GM12878 (cell line): ENCODE results near the gene CBX8. TPM values are rescaled to one million over a fixed set of nuclear protein-coding genes. Genes with fewer than 3 reads are reported as not detected.

ENCODE experiments used
- ASH2L ChIP-seq: fragments of 300-600, 200-600 bp; sonication (generic); IDR thresholded peaks from 2 replicates; pipeline ENCODE4 v1.6.1; 2017; ENCODE audit warnings: low read depth, mild to moderate bottlenecking, borderline replicate concordance
- CBX3 ChIP-seq: fragments of 200-600 bp; sonication (generic); IDR thresholded peaks from 2 replicates; pipeline ENCODE4 v1.6.1; 2016; ENCODE audit warnings: low read depth, borderline replicate concordance
- CHD4 ChIP-seq: fragments of 200-600 bp; sonication (generic); IDR thresholded peaks from 2 replicates; pipeline ENCODE4 v1.6.1; 2016; ENCODE audit warnings: mild to moderate bottlenecking
- POU2F2 ChIP-seq: IDR thresholded peaks from 3 replicates; pipeline ENCODE4 v1.6.1; 2011; ENCODE audit warnings: low read depth, mild to moderate bottlenecking, low read length, borderline replicate concordance
- polyA plus RNA-seq, 11 experiments: library from polyadenylated mRNA; depleted of rRNA in 4 of 11; unstranded in 6 of 11; stranded (reverse) in 5 of 11; fragments of >200 nt; fragmentation: Nextera tagmentation in 4 of 11; fragmentation: Illumina TruSeq in 1 of 11; extraction: Ambion mirVana in 4 of 11; extraction: Trizol in 1 of 11; gene quantifications; 1 replicate in 1 of 11; 2 replicates in 10 of 11; pipeline versions ENCODE4 v1.2.1 to v1.2.3, GENCODE V29; 2011 to 2016; ENCODE audit warnings: inconsistent platforms in 2 of 11, missing spikeins in 2 of 11, low read depth in 1 of 11
- total RNA-seq, 4 experiments: library from RNA; depleted of rRNA in 3 of 4; stranded (reverse); fragments of >200 nt in 3 of 4; fragmentation: Illumina TruSeq in 1 of 4; extraction: Trizol in 1 of 4; gene quantifications; 2 replicates each; pipeline versions ENCODE4 v1.2.1 to v1.2.3, GENCODE V29; 2013 to 2021
- TF ChIP-seq, protein P1 (sequence below): fragments of 450-650 bp; formaldehyde crosslinking; IDR thresholded peaks from 2 replicates; pipeline ENCODE4 v1.5.0; 2022; ENCODE audit warnings: mild to moderate bottlenecking, missing genetic modification characterization
- TF ChIP-seq, protein P2 (sequence below): fragments of 450-650 bp; formaldehyde crosslinking; IDR thresholded peaks from 2 replicates; pipeline ENCODE4 v1.4.0; 2022; ENCODE audit warnings: mild to moderate bottlenecking, moderate library complexity

The CBX8 gene
- total and polyA plus RNA-seq, 10 of the 15 experiments (the other 5 are each of a cell fraction or from before 2014, with no cell fraction given) = 0.03 to 6.7 (median 1.9) TPM

DNA sequence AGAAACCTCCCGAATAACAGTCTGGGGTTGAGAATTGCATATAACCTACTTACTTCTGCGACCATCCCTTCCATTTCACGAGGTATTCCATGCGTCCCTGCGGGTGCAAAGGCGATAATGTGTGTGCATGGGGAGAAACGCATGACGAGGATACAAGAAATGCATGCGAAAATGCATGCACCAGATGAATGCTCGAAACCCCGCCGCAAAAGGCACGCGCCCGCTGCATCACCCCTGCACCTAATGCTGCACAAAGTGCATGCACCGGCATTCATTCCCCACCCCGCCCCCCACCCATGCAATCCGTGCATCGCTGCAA lies 474 bp downstream of the CBX8 start (continued):
- TF ChIP-seq, protein P1, sequence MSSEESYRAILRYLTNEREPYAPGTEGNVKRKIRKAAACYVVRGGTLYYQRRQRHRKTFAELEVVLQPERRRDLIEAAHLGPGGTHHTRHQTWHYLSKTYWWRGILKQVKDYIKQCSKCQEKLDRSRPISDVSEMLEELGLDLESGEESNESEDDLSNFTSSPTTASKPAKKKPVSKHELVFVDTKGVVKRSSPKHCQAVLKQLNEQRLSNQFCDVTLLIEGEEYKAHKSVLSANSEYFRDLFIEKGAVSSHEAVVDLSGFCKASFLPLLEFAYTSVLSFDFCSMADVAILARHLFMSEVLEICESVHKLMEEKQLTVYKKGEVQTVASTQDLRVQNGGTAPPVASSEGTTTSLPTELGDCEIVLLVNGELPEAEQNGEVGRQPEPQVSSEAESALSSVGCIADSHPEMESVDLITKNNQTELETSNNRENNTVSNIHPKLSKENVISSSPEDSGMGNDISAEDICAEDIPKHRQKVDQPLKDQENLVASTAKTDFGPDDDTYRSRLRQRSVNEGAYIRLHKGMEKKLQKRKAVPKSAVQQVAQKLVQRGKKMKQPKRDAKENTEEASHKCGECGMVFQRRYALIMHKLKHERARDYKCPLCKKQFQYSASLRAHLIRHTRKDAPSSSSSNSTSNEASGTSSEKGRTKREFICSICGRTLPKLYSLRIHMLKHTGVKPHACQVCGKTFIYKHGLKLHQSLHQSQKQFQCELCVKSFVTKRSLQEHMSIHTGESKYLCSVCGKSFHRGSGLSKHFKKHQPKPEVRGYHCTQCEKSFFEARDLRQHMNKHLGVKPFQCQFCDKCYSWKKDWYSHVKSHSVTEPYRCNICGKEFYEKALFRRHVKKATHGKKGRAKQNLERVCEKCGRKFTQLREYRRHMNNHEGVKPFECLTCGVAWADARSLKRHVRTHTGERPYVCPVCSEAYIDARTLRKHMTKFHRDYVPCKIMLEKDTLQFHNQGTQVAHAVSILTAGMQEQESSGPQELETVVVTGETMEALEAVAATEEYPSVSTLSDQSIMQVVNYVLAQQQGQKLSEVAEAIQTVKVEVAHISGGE (CRISPR knock-in tag) = no peak
- TF ChIP-seq CBX3 = no peak
- no peak for TF ChIP-seq CHD4
- TF ChIP-seq, protein P2, sequence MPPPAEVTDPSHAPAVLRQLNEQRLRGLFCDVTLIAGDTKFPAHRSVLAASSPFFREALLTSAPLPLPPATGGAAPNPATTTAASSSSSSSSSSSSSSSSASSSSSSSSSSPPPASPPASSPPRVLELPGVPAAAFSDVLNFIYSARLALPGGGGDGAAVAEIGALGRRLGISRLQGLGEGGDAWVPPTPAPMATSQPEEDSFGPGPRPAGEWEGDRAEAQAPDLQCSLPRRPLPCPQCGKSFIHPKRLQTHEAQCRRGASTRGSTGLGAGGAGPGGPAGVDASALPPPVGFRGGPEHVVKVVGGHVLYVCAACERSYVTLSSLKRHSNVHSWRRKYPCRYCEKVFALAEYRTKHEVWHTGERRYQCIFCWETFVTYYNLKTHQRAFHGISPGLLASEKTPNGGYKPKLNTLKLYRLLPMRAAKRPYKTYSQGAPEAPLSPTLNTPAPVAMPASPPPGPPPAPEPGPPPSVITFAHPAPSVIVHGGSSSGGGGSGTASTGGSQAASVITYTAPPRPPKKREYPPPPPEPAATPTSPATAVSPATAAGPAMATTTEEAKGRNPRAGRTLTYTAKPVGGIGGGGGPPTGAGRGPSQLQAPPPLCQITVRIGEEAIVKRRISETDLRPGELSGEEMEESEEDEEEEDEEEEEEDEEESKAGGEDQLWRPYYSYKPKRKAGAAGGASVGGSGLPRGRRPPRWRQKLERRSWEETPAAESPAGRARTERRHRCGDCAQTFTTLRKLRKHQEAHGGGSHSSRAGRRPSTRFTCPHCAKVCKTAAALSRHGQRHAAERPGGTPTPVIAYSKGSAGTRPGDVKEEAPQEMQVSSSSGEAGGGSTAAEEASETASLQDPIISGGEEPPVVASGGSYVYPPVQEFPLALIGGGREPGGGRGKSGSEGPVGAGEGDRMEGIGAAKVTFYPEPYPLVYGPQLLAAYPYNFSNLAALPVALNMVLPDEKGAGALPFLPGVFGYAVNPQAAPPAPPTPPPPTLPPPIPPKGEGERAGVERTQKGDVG (CRISPR knock-in tag) = no peak
- no peak for TF ChIP-seq POU2F2
- no peak for TF ChIP-seq ASH2L
